Cardiac septum (tissue), 1 donor: ENCODE results near the gene CLEC11A. TPM values are rescaled to one million over a fixed set of nuclear protein-coding genes. Genes with fewer than 3 reads are reported as not detected.

Experiments
- DNase-seq: peaks from one replicate; pipeline ENCODE4 v3.0.0-alpha.2; 2020; ENCODE audit warnings: low spot score
- intact Hi-C: fragments of 100-400 bp; cut with DNase I; formaldehyde crosslinking; loops from one replicate; pipeline ENCODE4 v1.14.0; 2022
- total RNA-seq: library from RNA; stranded (reverse); fragmentation: NEBNext Ultra II Directional; extraction: Animal tissue kit (Norgen Biotek cat#: 25700); gene quantifications from one replicate; pipeline ENCODE4 v1.2.1, GENCODE V29; 2021
- donor health status: DM: no; HTN: no; CAD: no.

CLEC11A gene
- total RNA-seq, 1 donor from 2014 or later, result 5.1 TPM

- intact Hi-C loops, result no loop called here
- DNase-seq, result no peak
Measured at GRCh38 chr19:50702871-50703829, 20.0 kb upstream of the CLEC11A start.

GRCh38 chr19:50703915-50704796 is 19.0 kb upstream of the CLEC11A start:
- intact Hi-C loops, result loop anchor here (2.0 kb wide), 1 partner anchor 79 kb away; no protein-coding TSS in a partner anchor
- DNase-seq, result no peak

- intact Hi-C loops, result loop anchor here (2.0 kb wide), 1 partner anchor 77 kb away; no protein-coding TSS in a partner anchor
- DNase-seq, result no peak
Measured at GRCh38 chr19:50705422-50706019, 17.6 kb upstream of the CLEC11A start.

- intact Hi-C loops, result no loop called here
Measured at GRCh38 chr19:50706387-50706786, 16.8 kb upstream of the CLEC11A start.

GRCh38 chr19:50708179-50708879 is 14.8 kb upstream of the CLEC11A start:
- intact Hi-C loops, result no loop called here
- no peak for DNase-seq

More at GRCh38 chr19:50706387-50706786, 16.8 kb upstream of the CLEC11A start:
- no peak for DNase-seq

GRCh38 chr19:50710094-50710493 is 13.1 kb upstream of the CLEC11A start:
- no peak for DNase-seq
- intact Hi-C loops, result no loop called here

- intact Hi-C loops, result no loop called here
- DNase-seq, result no peak
Measured at GRCh38 chr19:50710612-50711011, 12.6 kb upstream of the CLEC11A start.

GRCh38 chr19:50711196-50711595 is 12.0 kb upstream of the CLEC11A start:
- DNase-seq, result no peak
- intact Hi-C loops, result no loop called here

- DNase-seq, result no peak
- intact Hi-C loops, result no loop called here
Measured at GRCh38 chr19:50711805-50712204, 11.4 kb upstream of the CLEC11A start.

GRCh38 chr19:50712833-50713232 is 10.3 kb upstream of the CLEC11A start:
- intact Hi-C loops, result no loop called here
- DNase-seq, result no peak

- DNase-seq, result no peak
Measured at GRCh38 chr19:50713556-50714236, 9.5 kb upstream of the CLEC11A start.

GRCh38 chr19:50716178-50717025 is 6.8 kb upstream of the CLEC11A start:
- no peak for DNase-seq

More at GRCh38 chr19:50713556-50714236, 9.5 kb upstream of the CLEC11A start:
- intact Hi-C loops, result no loop called here

GRCh38 chr19:50717026-50717723 is 6.0 kb upstream of the CLEC11A start:
- DNase-seq, result no peak
- intact Hi-C loops, result no loop called here

More at GRCh38 chr19:50716178-50717025, 6.8 kb upstream of the CLEC11A start:
- intact Hi-C loops, result no loop called here

GRCh38 chr19:50717891-50718254 is 5.3 kb upstream of the CLEC11A start:
- intact Hi-C loops, result no loop called here
- no peak for DNase-seq

- DNase-seq, result no peak
- intact Hi-C loops, result no loop called here
Measured at GRCh38 chr19:50718255-50719118, 4.7 kb upstream of the CLEC11A start.

- intact Hi-C loops, result no loop called here
- DNase-seq, result no peak
Measured at GRCh38 chr19:50719119-50719435, 4.1 kb upstream of the CLEC11A start.
